ENCODE measurements around the gene CCSAP. TPM values are rescaled to one million over a fixed set of nuclear protein-coding genes. Genes with fewer than 3 reads are reported as not detected.

The CCSAP gene
- total and polyA plus RNA-seq, 2 of the 4 experiments (the other 2 are of a cell fraction), result 2.3 to 3.8 TPM

- H4K8ac ChIP-seq (ENCODE audit: low read depth in 2 of 2, low read length in 2 of 2), result no peak overlapping the region
- H3K4me2 ChIP-seq (ENCODE audit: low read depth, low read length), result no peak overlapping the region
- H3K9ac ChIP-seq (ENCODE audit: low read depth, low read length), result no peak overlapping the region
- peaks cover 8 to 16% of the 10 kb centered on the region in 2 experiments; a peak in 3 of 4 replicates for H3K79me1 ChIP-seq (ENCODE audit: low read depth in 1 of 2, low read length in 2 of 2)
- TF ChIP-seq ELK1 (IDR thresholded peaks at IDR 0.05; ENCODE audit: borderline replicate concordance, low read depth, low read length), result no peak
- TF ChIP-seq USF2 (IDR thresholded peaks at IDR 0.05; ENCODE audit: low read depth, low read length), result no peak
- TF ChIP-seq SMC3 (IDR thresholded peaks at IDR 0.05; ENCODE audit: low read depth, low read length), result no peak
- no peak for TF ChIP-seq FOS (IDR thresholded peaks at IDR 0.05; ENCODE audit: low read depth, low read length)
- no peak for TF ChIP-seq POLR2A (IDR thresholded peaks at IDR 0.05; ENCODE audit: low read depth, low read length)
- TF ChIP-seq BHLHE40 (IDR thresholded peaks at IDR 0.05; ENCODE audit: low read depth, low read length), result no peak
- TF ChIP-seq NFE2L2 (IDR thresholded peaks at IDR 0.05; ENCODE audit: low read depth, low read length), result no peak
- TF ChIP-seq CTCF (conservative IDR thresholded peaks at IDR 0.05; ENCODE audit: low read depth, low read length), result no peak
- no peak for TF ChIP-seq MAFK (IDR thresholded peaks at IDR 0.05; ENCODE audit: low read depth, low read length)
- no peak for TF ChIP-seq MXI1 (IDR thresholded peaks at IDR 0.05; ENCODE audit: borderline replicate concordance, low read depth, low read length)
- TF ChIP-seq CEBPB (IDR thresholded peaks at IDR 0.05; ENCODE audit: low read depth, low read length), result no peak
- TF ChIP-seq MAZ (IDR thresholded peaks at IDR 0.05; ENCODE audit: borderline replicate concordance, low read depth, low read length), result no peak
- TF ChIP-seq RCOR1 (IDR thresholded peaks at IDR 0.05; ENCODE audit: insufficient replicate concordance, low read length), result no peak
- H3K27me3 ChIP-seq (ENCODE audit: control insufficient read depth, insufficient read depth, low read length), result no peaks in the 10 kb centered on the region
- H3K27ac ChIP-seq (ENCODE audit: insufficient read depth, low read length), result no peak overlapping the region
- H2AK5ac ChIP-seq (ENCODE audit: low read depth, low read length), result no peak overlapping the region
- no peak overlapping the region for H3K18ac ChIP-seq (ENCODE audit: low read depth, low read length)
- ATAC-seq (ENCODE audit: low read depth), result no peak
- POLR2A ChIA-PET (ENCODE audit: unreplicated experiment), result no interaction called here
- peaks cover 43% of the 10 kb centered on the region for H3K36me3 ChIP-seq (ENCODE audit: control insufficient read depth, insufficient read depth, low read length)
- H2AFZ ChIP-seq (replicated peaks; ENCODE audit: low read length, poor library complexity), result no peak overlapping the region
- no TSS peak for BruUV-seq (replicated peaks)
- no CpG with 5 or more reads among the region's 4 CpGs for WGBS, 2 experiments (ENCODE audit: extremely low coverage in 2 of 2, insufficient read length in 1 of 2)
- no peak for DNase-seq
- intact Hi-C loops (cut with micrococcal nuclease) (no loop called here), dilution Hi-C loops (cut with HindIII; ENCODE audit: low sequenced_read_pairs, unreplicated experiment) (no loop called here), in situ Hi-C loops (cut with MboI; ENCODE audit: low sequenced_read_pairs) (no loop called here)
- H3K4me3 ChIP-seq (ENCODE audit: insufficient read depth, low read depth, low read length), result no peak overlapping the region
- CTCF ChIA-PET, result no interaction called here
- H3K23ac ChIP-seq (ENCODE audit: low read depth, low read length), result no peak overlapping the region
- no peak overlapping the region for H2BK5ac ChIP-seq (ENCODE audit: low read depth, low read length, poor library complexity, severe bottlenecking)
- H3K56ac ChIP-seq (ENCODE audit: extremely low read depth, insufficient read depth, low read length), result no peak overlapping the region
- H3K4me1 ChIP-seq (ENCODE audit: control insufficient read depth, insufficient read depth, low read length), result peaks cover 5% of the 10 kb centered on the region
- no peaks in the 10 kb centered on the region for H3K9me3 ChIP-seq (ENCODE audit: control insufficient read depth, insufficient read depth, low read length)
- H2AK9ac ChIP-seq (replicated peaks; ENCODE audit: low read depth, low read length, poor library complexity), result no peak overlapping the region
- H2BK120ac ChIP-seq (ENCODE audit: low read depth, low read length), result no peak overlapping the region
- no peak overlapping the region for H2BK15ac ChIP-seq (ENCODE audit: low read depth, low read length)
- no peak overlapping the region for H3K14ac ChIP-seq (replicated peaks; ENCODE audit: low read depth, low read length)
- H4K5ac ChIP-seq (ENCODE audit: low read depth, low read length), result no peak overlapping the region
- H4K20me1 ChIP-seq (ENCODE audit: insufficient read depth, low read length), result no peaks in the 10 kb centered on the region
- no peak overlapping the region for H2BK20ac ChIP-seq (ENCODE audit: low read depth, low read length)
- no peak overlapping the region for H3K4ac ChIP-seq (ENCODE audit: low read depth, low read length)
- no peak overlapping the region for H4K91ac ChIP-seq (ENCODE audit: insufficient read depth, low read depth, low read length)
- H3K9me1 ChIP-seq (ENCODE audit: insufficient read depth, low read length), result peaks cover 13% of the 10 kb centered on the region
These were observed 39.0 kb downstream of the CCSAP start for GRCh38 chr1:229303855-229304254.

Measured in IMR-90 (cell line).